Left ventricle myocardium inferior (tissue), 1 donor: ENCODE data around the gene HOXA7. TPM values are rescaled to one million over a fixed set of nuclear protein-coding genes. Genes with fewer than 3 reads are reported as not detected.

ENCODE experiments used
- DNase-seq: peaks from one replicate; pipeline ENCODE4 v3.0.0-alpha.2; 2020
- H3K27ac ChIP-seq: fragments of 200-600 bp; replicated peaks from 2 replicates; pipeline ENCODE4 v1.8.0; 2021
- H3K27me3 ChIP-seq: fragments of 200-600 bp; 2 replicates; pipeline ENCODE4 v1.8.0; 2021; ENCODE audit warnings: low read depth
- H3K36me3 ChIP-seq: fragments of 200-600 bp; 2 replicates; pipeline ENCODE4 v1.8.0; 2021
- H3K4me1 ChIP-seq: fragments of 200-600 bp; 2 replicates; pipeline ENCODE4 v1.8.0; 2021
- H3K4me3 ChIP-seq: fragments of 200-600 bp; 2 replicates; pipeline ENCODE4 v1.8.0; 2021; ENCODE audit warnings: mild to moderate bottlenecking, moderate library complexity
- H3K9me3 ChIP-seq: fragments of 200-600 bp; replicated peaks from 2 replicates; pipeline ENCODE4 v1.8.0; 2021
- CTCF ChIP-seq: fragments of 200-600 bp; IDR thresholded peaks from 2 replicates; pipeline ENCODE4 v1.8.0; 2021; ENCODE audit warnings: antibody characterized with exemption, mild to moderate bottlenecking, borderline replicate concordance
- intact Hi-C: fragments of 100-400 bp; cut with micrococcal nuclease; formaldehyde crosslinking; loops from one replicate; pipeline ENCODE4 v1.11.0; 2022
- total RNA-seq: library from RNA; stranded (reverse); fragmentation: NEBNext Ultra II Directional; extraction: Animal tissue kit (Norgen Biotek cat#: 25700); gene quantifications from one replicate; pipeline ENCODE4 v1.2.1, GENCODE V29; 2021
- donor health status: DM: no; HTN: yes; CAD: no; lungs with severe emphysema.

Gene HOXA7
- total RNA-seq, 1 donor from 2014 or later: 0.36 TPM

- Histone ChIP-seq H3K27ac (no peak within 1 kb of the TSS), H3K4me1 (peaks cover 38% of the 10 kb centered on the region), H3K9me3 (no peaks in the 10 kb centered on the region), H3K4me3 (peak within 1 kb of the TSS; percentile 61), H3K27me3 (peaks cover 100% of the 10 kb centered on the region), H3K36me3 (no peaks in the 10 kb centered on the region)
- no peak for TF ChIP-seq CTCF
- intact Hi-C loops: no loop called here
- DNase-seq: peak; percentile 7
These were observed 17.7 kb upstream of the HOXA7 start, which contains the start of gene HOXA10 for GRCh38 chr7:27173956-27174873. Gene HOXA10 (minus strand): TSS chr7:27174320. CDS start chr7:27174306, 14 bp downstream.

GRCh38 chr7:27173511-27173955 lies 17.1 kb upstream of the HOXA7 start:
- no peak for TF ChIP-seq CTCF
- DNase-seq: peak; percentile 20
- peaks cover 38% of the 10 kb centered on the region for H3K4me1 ChIP-seq
- no peak overlapping the region for H3K27ac ChIP-seq
- H3K9me3 ChIP-seq: no peaks in the 10 kb centered on the region
- peak overlapping the region; percentile 61 for H3K4me3 ChIP-seq
- no peaks in the 10 kb centered on the region for H3K36me3 ChIP-seq
- H3K27me3 ChIP-seq: peaks cover 100% of the 10 kb centered on the region
- intact Hi-C loops: no loop called here

GRCh38 chr7:27172823-27173510 lies 16.5 kb upstream of the HOXA7 start:
- Histone ChIP-seq H3K9me3 (no peaks in the 10 kb centered on the region), H3K27me3 (peaks cover 100% of the 10 kb centered on the region), H3K4me3 (peak overlapping the region; percentile 61), H3K27ac (no peak overlapping the region), H3K4me1 (peaks cover 38% of the 10 kb centered on the region), H3K36me3 (no peaks in the 10 kb centered on the region)
- no peak for TF ChIP-seq CTCF
- peak; percentile 13 for DNase-seq
- intact Hi-C loops: no loop called here

GRCh38 chr7:27172315-27172774 lies 15.9 kb upstream of the HOXA7 start:
- Histone ChIP-seq H3K27me3 (peaks cover 100% of the 10 kb centered on the region), H3K9me3 (no peaks in the 10 kb centered on the region), H3K27ac (no peak overlapping the region), H3K4me1 (peaks cover 38% of the 10 kb centered on the region), H3K36me3 (no peaks in the 10 kb centered on the region), H3K4me3 (peak overlapping the region; percentile 61)
- DNase-seq: peak; percentile 12
- intact Hi-C loops: no loop called here
- no peak for TF ChIP-seq CTCF

GRCh38 chr7:27171637-27172314 lies 15.3 kb upstream of the HOXA7 start:
- TF ChIP-seq CTCF: no peak
- intact Hi-C loops: no loop called here
- Histone ChIP-seq H3K27me3 (peaks cover 100% of the 10 kb centered on the region), H3K4me1 (peaks cover 40% of the 10 kb centered on the region), H3K9me3 (no peaks in the 10 kb centered on the region), H3K36me3 (no peaks in the 10 kb centered on the region), H3K4me3 (no peak overlapping the region), H3K27ac (no peak overlapping the region)
- DNase-seq: peak; percentile 5
